ENCODE data around the gene ASRGL1.

ASRGL1 gene

DNA sequence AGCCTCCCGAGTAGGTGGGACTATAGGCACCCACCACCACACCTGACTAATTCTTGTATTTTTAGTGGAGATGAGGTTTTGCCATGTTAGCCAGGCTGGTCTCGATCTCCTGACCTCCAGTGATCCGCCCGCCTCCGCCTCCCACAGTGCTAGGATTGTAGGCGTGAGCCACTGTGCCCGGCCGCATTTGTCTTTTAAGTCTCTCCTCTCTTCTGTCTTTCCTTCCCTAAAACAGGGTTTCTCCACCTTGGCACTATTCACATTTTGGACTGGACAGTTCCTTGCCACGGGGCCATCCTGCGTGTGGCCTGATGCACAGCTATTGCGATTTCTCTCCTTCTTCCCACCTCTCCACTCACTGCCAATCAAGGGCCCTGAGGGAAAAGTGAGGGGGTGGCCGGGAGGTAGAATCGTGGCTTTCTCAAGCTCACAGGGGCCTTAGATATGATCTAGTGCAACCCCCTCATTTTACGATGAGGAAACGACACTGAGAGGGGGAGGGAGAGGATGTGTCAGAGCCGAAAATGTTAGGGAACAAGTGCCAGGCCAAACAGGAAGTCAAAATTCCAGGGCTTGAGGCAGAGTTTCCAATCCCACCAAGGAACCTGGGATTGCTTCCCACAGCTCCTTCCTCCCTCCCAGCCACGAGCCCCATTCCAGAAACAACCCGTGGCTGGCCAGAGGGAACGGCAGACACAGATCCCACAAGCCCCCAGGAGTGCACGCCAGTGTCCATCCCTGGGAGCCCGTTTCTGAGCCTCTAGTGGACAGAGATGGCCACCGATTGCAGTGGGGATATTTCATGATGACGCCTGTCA, 102.7 kb downstream of the ASRGL1 start:
- DNase-seq (ENCODE audit: low read depth in 3 of 3) = no peak
